Colonic mucosa (tissue), 4 donors: ENCODE measurements around the gene ZSCAN21. TPM values are rescaled to one million over a fixed set of nuclear protein-coding genes. Genes with fewer than 3 reads are reported as not detected.

ENCODE experiments used
- DNase-seq: peaks from one replicate; pipeline ENCODE4 v3.0.0-alpha.2; 2020
- H3K27ac ChIP-seq: fragments of 200-600 bp; one replicate; pipeline ENCODE4 v1.8.0; 2021
- H3K27me3 ChIP-seq: fragments of 200-600 bp; one replicate; pipeline ENCODE4 v1.8.0; 2021
- H3K36me3 ChIP-seq: fragments of 200-600 bp; one replicate; pipeline ENCODE4 v1.8.0; 2021
- H3K4me1 ChIP-seq: fragments of 200-600 bp; one replicate; pipeline ENCODE4 v1.8.0; 2021; ENCODE audit warnings: mild to moderate bottlenecking
- H3K4me3 ChIP-seq: fragments of 200-600 bp; one replicate; pipeline ENCODE4 v1.8.0; 2021
- H3K9ac ChIP-seq, 2 donors: one replicate each; pipeline ENCODE4 v1.7.0; 2013; ENCODE audit warnings: control low read depth in 2 of 2, low read depth in 2 of 2, low read length in 2 of 2
- H3K9me3 ChIP-seq: fragments of 200-600 bp; one replicate; pipeline ENCODE4 v1.8.0; 2021
- CTCF ChIP-seq: fragments of 200-600 bp; IDR thresholded peaks from one replicate; pipeline ENCODE4 v1.8.0; 2022; ENCODE audit warnings: antibody characterized with exemption, mild to moderate bottlenecking
- intact Hi-C: fragments of 100-400 bp; cut with DNase I; formaldehyde crosslinking; loops from one replicate; pipeline ENCODE4 v1.14.1; 2022
- total RNA-seq, 2 donors: library from RNA; stranded (reverse); fragmentation: NEBNext Ultra II Directional in 1 of 2; extraction: Animal tissue kit (Norgen Biotek cat#: 25700) in 1 of 2; gene quantifications; one replicate each; pipeline ENCODE4 v1.2.1, GENCODE V29; 2021
- donor health status: healthy.
- donor health status: DM: no; HTN: no; CAD: no.
- donor health status: DM: no; HTN: no; CAD: no.

ZSCAN21 gene
- total RNA-seq, 2 donors from 2014 or later, result 6.2 to 7.7 TPM

GRCh38 chr7:100044718-100045117 is 4.9 kb upstream of the ZSCAN21 start:
- Histone ChIP-seq H3K27ac (no peak overlapping the region), H3K4me3 (no peak overlapping the region), H3K27me3 (no peaks in the 10 kb centered on the region), H3K9me3 (no peaks in the 10 kb centered on the region), H3K9ac (peak overlapping the region in 1 of 2 donors; percentile 14), H3K4me1 (no peaks in the 10 kb centered on the region), H3K36me3 (no peaks in the 10 kb centered on the region)
- intact Hi-C loops, result loop anchor here (5.0 kb wide), 2 partner anchors 38 to 52 kb away; partner anchors contain the start of gene ZNF3
- TF ChIP-seq CTCF, result no peak
- peak; percentile 53 for DNase-seq

- Histone ChIP-seq H3K9ac (no peak overlapping the region), H3K4me3 (no peak overlapping the region), H3K9me3 (no peaks in the 10 kb centered on the region), H3K27ac (no peak overlapping the region), H3K36me3 (no peaks in the 10 kb centered on the region), H3K27me3 (no peaks in the 10 kb centered on the region), H3K4me1 (peaks cover 5% of the 10 kb centered on the region)
- TF ChIP-seq CTCF, result no peak
- peak; percentile 26 for DNase-seq
- intact Hi-C loops, result loop anchor here (5.0 kb wide), 1 partner anchor 34 kb away; the partner anchor contains the start of gene ZNF3
Observed at GRCh38 chr7:100048680-100049079, 894 bp upstream of the ZSCAN21 start.

- H3K9me3 ChIP-seq, result no peaks in the 10 kb centered on the region
- no peak for DNase-seq
- H3K27me3 ChIP-seq, result no peaks in the 10 kb centered on the region
- H3K9ac ChIP-seq, result no peak overlapping the region
- H3K27ac ChIP-seq, result no peak overlapping the region
- TF ChIP-seq CTCF, result no peak
- intact Hi-C loops, result no loop called here
- peaks cover 5% of the 10 kb centered on the region for H3K4me1 ChIP-seq
- H3K36me3 ChIP-seq, result no peaks in the 10 kb centered on the region
- H3K4me3 ChIP-seq, result no peak overlapping the region
Observed at GRCh38 chr7:100051611-100052010, 2.0 kb downstream of the ZSCAN21 start.

GRCh38 chr7:100053215-100053614 is 3.6 kb downstream of the ZSCAN21 start:
- H3K9me3 ChIP-seq, result no peaks in the 10 kb centered on the region
- no peaks in the 10 kb centered on the region for H3K36me3 ChIP-seq
- H3K9ac ChIP-seq, result no peak overlapping the region
- peak; percentile 60 for DNase-seq
- H3K4me3 ChIP-seq, result no peak overlapping the region
- intact Hi-C loops, result no loop called here
- peaks cover 5% of the 10 kb centered on the region for H3K4me1 ChIP-seq
- no peaks in the 10 kb centered on the region for H3K27me3 ChIP-seq
- no peak for TF ChIP-seq CTCF
- no peak overlapping the region for H3K27ac ChIP-seq

GRCh38 chr7:100057006-100057405 is 7.4 kb downstream of the ZSCAN21 start:
- Histone ChIP-seq H3K4me3 (no peak overlapping the region), H3K36me3 (no peaks in the 10 kb centered on the region), H3K27ac (no peak overlapping the region), H3K4me1 (no peaks in the 10 kb centered on the region), H3K9me3 (no peaks in the 10 kb centered on the region), H3K9ac (no peak overlapping the region), H3K27me3 (no peaks in the 10 kb centered on the region)
- TF ChIP-seq CTCF, result no peak
- intact Hi-C loops, result no loop called here
- DNase-seq, result no peak
